Adrenal gland (tissue), 5 donors: ENCODE data around the gene UNC5C.

Source experiments
- CTCF ChIP-seq, 6 experiments: fragments of 450-650 bp in 4 of 6; fragments of 200-600 bp in 2 of 6; sonication (generic) in 1 of 6; IDR thresholded peaks; 1 replicate in 5 of 6; 2 replicates in 1 of 6; pipeline versions ENCODE4 v1.5.1 to v1.8.0; 2016 to 2021; ENCODE audit warnings: antibody characterized with exemption in 6 of 6, mild to moderate bottlenecking in 2 of 6, moderate library complexity in 1 of 6
- POLR2A ChIP-seq, 2 donors: fragments of 450-650 bp; IDR thresholded peaks; one replicate each; pipeline ENCODE4 v1.6.1; 2017; ENCODE audit warnings: antibody characterized with exemption in 2 of 2, mild to moderate bottlenecking in 2 of 2, moderate library complexity in 1 of 2
- donor health status: DM: no; HTN: no; CAD: no.

- no peak for TF ChIP-seq POLR2A (IDR thresholded peaks at IDR 0.05)
- no peak for TF ChIP-seq CTCF (IDR thresholded peaks at IDR 0.05)
Observed at GRCh38 chr4:95343235-95343634, 205.5 kb downstream of the UNC5C start.
